HCT116 (cell line): Measurements from ENCODE around the gene TBC1D2. TPM values are rescaled to one million over a fixed set of nuclear protein-coding genes. Genes with fewer than 3 reads are reported as not detected.

Experiments
- ATAC-seq: fragments of 200-7000 bp; cut with Tn5 transposase; 2 replicates; pipeline ENCODE4 v1.9.1; 2020; ENCODE audit warnings: mild to moderate bottlenecking, moderate library complexity
- BruUV-seq: library from RNA; stranded (reverse); fragments of 400-500 nt; replicated peaks from 2 replicates; lab custom pipeline; 2021; lab: Mats Ljungman, UMichigan
- CTCF ChIA-PET: fragments of 300-600 bp; sonication (Branson Sonifier 250); formaldehyde crosslinking; loops from one replicate; lab custom pipeline; 2021; ENCODE audit warnings: antibody characterized with exemption; lab: Charles Lee
- POLR2A ChIA-PET: fragments of 300-600, 350-600 bp; sonication (Branson Sonifier 250); formaldehyde crosslinking; loops from one replicate; lab custom pipeline; 2021; ENCODE audit warnings: antibody characterized with exemption; lab: Charles Lee
- RAD21 ChIA-PET, 2 experiments: fragments of 300-600 bp; sonication (Branson Sonifier 250); formaldehyde crosslinking; loops; one replicate each; lab custom pipeline; 2023; ENCODE audit warnings: low total read pairs in 2 of 2; ENCODE audit not compliant: uncharacterized antibody in 2 of 2, unreplicated experiment in 2 of 2, low non-redundant PET in 1 of 2; lab: Charles Lee
- DNase-seq: peaks from one replicate; pipeline ENCODE4 v3.0.0-alpha.2; 2010; ENCODE audit warnings: low read depth, low spot score
- H2AFZ ChIP-seq: fragments of 200-600 bp; shearing (Covaris generic), sonication (generic); 2 replicates; pipeline ENCODE4 v1.6.1; 2017; ENCODE audit warnings: low read depth, mixed run types, mixed read lengths, antibody characterized with exemption, low read length; ENCODE audit not compliant: poor library complexity, severe bottlenecking
- H3K27ac ChIP-seq: 2 replicates; pipeline ENCODE4 v1.5.1; 2012; ENCODE audit warnings: low read depth, low read length
- H3K27me3 ChIP-seq: fragments of 200-600 bp; sonication (generic); 2 replicates; pipeline ENCODE4 v1.6.1; 2016; ENCODE audit warnings: mixed run types, low read length, mixed read lengths; ENCODE audit not compliant: insufficient read depth
- H3K36me3 ChIP-seq, 2 experiments: fragments of 200-500 bp in 1 of 2; fragments of 200-600 bp in 1 of 2; sonication (Bioruptor generic) in 1 of 2; sonication (generic) in 1 of 2; 2 replicates each; pipeline versions ENCODE4 v1.5.1 to v1.6.1; 2014 to 2016; ENCODE audit warnings: low read length in 2 of 2, inconsistent platforms in 1 of 2, mixed read lengths in 1 of 2, mixed run types in 1 of 2; ENCODE audit not compliant: insufficient read depth in 2 of 2, control insufficient read depth in 1 of 2
- H3K4me1 ChIP-seq, 2 experiments: fragments of 200-600 bp in 1 of 2; sonication (generic) in 1 of 2; 2 replicates each; pipeline versions ENCODE4 v1.5.1 to v1.6.1; 2012 to 2017; ENCODE audit warnings: low read length in 2 of 2, inconsistent platforms in 1 of 2, mild to moderate bottlenecking in 1 of 2, mixed read lengths in 1 of 2, mixed run types in 1 of 2, moderate library complexity in 1 of 2; ENCODE audit not compliant: insufficient read depth in 2 of 2, control insufficient read depth in 1 of 2
- H3K4me2 ChIP-seq: fragments of 200-600 bp; sonication (generic); 2 replicates; pipeline ENCODE4 v1.6.1; 2017; ENCODE audit warnings: mixed run types, low read length, mixed read lengths
- H3K4me3 ChIP-seq, 2 experiments: fragments of 200-600 bp in 1 of 2; sonication (generic) in 1 of 2; replicated peaks in 1 of 2; 2 replicates each; pipeline ENCODE4 v1.5.1; 2011 to 2016; ENCODE audit warnings: low read length in 2 of 2, control low read depth in 1 of 2, low read depth in 1 of 2, mild to moderate bottlenecking in 1 of 2, mixed read lengths in 1 of 2, mixed run types in 1 of 2
- H3K79me2 ChIP-seq: fragments of 200-600 bp; sonication (generic); 2 replicates; pipeline ENCODE4 v1.6.1; 2017; ENCODE audit warnings: mild to moderate bottlenecking, mixed run types, low read length, moderate library complexity, mixed read lengths; ENCODE audit not compliant: insufficient read depth
- H3K9ac ChIP-seq: fragments of 200-600 bp; sonication (generic); 2 replicates; pipeline ENCODE4 v1.6.1; 2016; ENCODE audit warnings: low read length, mixed read lengths
- H3K9me2 ChIP-seq: fragments of 200-600 bp; sonication (generic), shearing (Covaris generic); 2 replicates; pipeline ENCODE4 v1.6.1; 2017; ENCODE audit warnings: mixed run types, mild to moderate bottlenecking, moderate library complexity; ENCODE audit not compliant: insufficient read depth
- H3K9me3 ChIP-seq, 2 experiments: fragments of 200-500 bp in 1 of 2; fragments of 200-600 bp in 1 of 2; sonication (Bioruptor generic) in 1 of 2; sonication (generic) in 1 of 2; 2 replicates each; pipeline ENCODE4 v1.6.1; 2014 to 2017; ENCODE audit warnings: low read length in 2 of 2, mixed read lengths in 2 of 2, inconsistent platforms in 1 of 2, low read depth in 1 of 2, mild to moderate bottlenecking in 1 of 2, mixed run types in 1 of 2, moderate library complexity in 1 of 2; ENCODE audit not compliant: control insufficient read depth in 1 of 2, insufficient read depth in 1 of 2
- H4K20me1 ChIP-seq: fragments of 200-600 bp; sonication (generic), shearing (Covaris generic); 2 replicates; pipeline ENCODE4 v1.6.1; 2017; ENCODE audit warnings: mixed run types, mild to moderate bottlenecking, moderate library complexity; ENCODE audit not compliant: insufficient read depth
- ATF3 ChIP-seq: IDR thresholded peaks from 2 replicates; pipeline ENCODE4 v1.6.1; 2012
- CBX3 ChIP-seq: IDR thresholded peaks from 2 replicates; pipeline ENCODE4 v1.6.1; 2012; ENCODE audit warnings: low read depth
- CEBPB ChIP-seq: IDR thresholded peaks from 2 replicates; pipeline ENCODE4 v1.6.1; 2012; ENCODE audit warnings: low read depth
- EGR1 ChIP-seq: IDR thresholded peaks from 2 replicates; pipeline ENCODE4 v1.6.1; 2012; ENCODE audit warnings: low read depth
- EZH2 ChIP-seq: fragments of 200-600 bp; sonication (generic); IDR thresholded peaks from 2 replicates; pipeline ENCODE4 v1.6.1; 2017; ENCODE audit warnings: antibody characterized with exemption, mixed run types
- EZH2phosphoT487 ChIP-seq: fragments of 200-600 bp; IDR thresholded peaks from 2 replicates; pipeline ENCODE4 v1.6.1; 2018; ENCODE audit warnings: antibody characterized with exemption, borderline replicate concordance
- JUND ChIP-seq: IDR thresholded peaks from 2 replicates; pipeline ENCODE4 v1.6.1; 2012
- POLR2A ChIP-seq: IDR thresholded peaks from 2 replicates; pipeline ENCODE4 v1.7.0; 2011; ENCODE audit warnings: borderline replicate concordance; ENCODE audit not compliant: insufficient read depth, insufficient read length; ENCODE audit errors: extremely low read depth
- POLR2AphosphoS5 ChIP-seq: IDR thresholded peaks from 2 replicates; pipeline ENCODE4 v1.6.1; 2011; ENCODE audit warnings: mild to moderate bottlenecking, low read depth, low read length, moderate library complexity
- RAD21 ChIP-seq: IDR thresholded peaks from 2 replicates; pipeline ENCODE4 v1.6.1; 2012; ENCODE audit warnings: low read depth, mild to moderate bottlenecking
- SIN3A ChIP-seq: IDR thresholded peaks from 2 replicates; pipeline ENCODE4 v1.6.1; 2012; ENCODE audit warnings: low read depth
- SP1 ChIP-seq: IDR thresholded peaks from 2 replicates; pipeline ENCODE4 v1.6.1; 2012; ENCODE audit warnings: low read depth
- SRF ChIP-seq: IDR thresholded peaks from 2 replicates; pipeline ENCODE4 v1.6.1; 2012; ENCODE audit warnings: low read depth
- TCF7L2 ChIP-seq: IDR thresholded peaks from 2 replicates; pipeline ENCODE4 v1.7.0; 2011; ENCODE audit warnings: borderline replicate concordance, inconsistent platforms; ENCODE audit not compliant: insufficient read depth, insufficient read length; ENCODE audit errors: extremely low read depth
- YY1 ChIP-seq: IDR thresholded peaks from 2 replicates; pipeline ENCODE4 v1.6.1; 2011; ENCODE audit warnings: low read length, low read depth, moderate library complexity, mild to moderate bottlenecking; ENCODE audit not compliant: insufficient replicate concordance; ENCODE audit errors: extremely low read depth
- ZBTB33 ChIP-seq: IDR thresholded peaks from 2 replicates; pipeline ENCODE4 v1.6.1; 2011; ENCODE audit warnings: mild to moderate bottlenecking, low read length, moderate library complexity; ENCODE audit not compliant: insufficient replicate concordance; ENCODE audit errors: extremely low read depth
- ZFX ChIP-seq: fragments of 450-650 bp; IDR thresholded peaks from 2 replicates; pipeline ENCODE4 v1.6.1; 2017
- ZNF274 ChIP-seq: fragments of 200-500 bp; sonication (Bioruptor generic); IDR thresholded peaks from 2 replicates; pipeline ENCODE4 v1.6.1; 2014; ENCODE audit warnings: mild to moderate bottlenecking, low read depth, low read length, inconsistent platforms
- intact Hi-C: fragments of 100-400 bp; cut with micrococcal nuclease; formaldehyde crosslinking; loops from 2 replicates; pipeline ENCODE4 v1.10.0; 2022
- total RNA-seq: library from RNA; stranded (reverse); gene quantifications from one replicate; pipeline ENCODE4 v1.2.1, GENCODE V29; 2021; ENCODE audit not compliant: unreplicated experiment
- TF ChIP-seq, protein P1 (sequence below): IDR thresholded peaks from 2 replicates; pipeline ENCODE4 v1.6.1; 2012

The TBC1D2 gene
- total RNA-seq, 1 experiment from 2014 or later = 9.8 TPM

GRCh38 chr9:98201102-98201501 lies 54.3 kb downstream of the TBC1D2 start:
- DNase-seq (no peak), ATAC-seq (no peak)
- no peaks in the 10 kb centered on the region for H4K20me1 ChIP-seq
- H3K9ac ChIP-seq = no peak overlapping the region
- no peaks in the 10 kb centered on the region for H3K9me2 ChIP-seq
- H3K79me2 ChIP-seq = no peaks in the 10 kb centered on the region
- H3K27ac ChIP-seq = no peak overlapping the region
- no peak for TF ChIP-seq ZNF274
- no peak for TF ChIP-seq EZH2
- TF ChIP-seq SRF = no peak
- TF ChIP-seq, protein P1, sequence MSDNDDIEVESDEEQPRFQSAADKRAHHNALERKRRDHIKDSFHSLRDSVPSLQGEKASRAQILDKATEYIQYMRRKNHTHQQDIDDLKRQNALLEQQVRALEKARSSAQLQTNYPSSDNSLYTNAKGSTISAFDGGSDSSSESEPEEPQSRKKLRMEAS = no peak
- no peak for TF ChIP-seq POLR2AphosphoS5
- TF ChIP-seq ATF3 = no peak
- TF ChIP-seq SIN3A = no peak
- no peaks in the 10 kb centered on the region for H3K9me3 ChIP-seq
- no peaks in the 10 kb centered on the region for H3K27me3 ChIP-seq
- ChIA-PET RAD21 (no interaction called here), CTCF (no interaction called here), POLR2A (no interaction called here)
- peaks cover 0 to 4% of the 10 kb centered on the region in 2 experiments; a peak in 1 of 4 replicates for H3K4me1 ChIP-seq
- no peaks in the 10 kb centered on the region for H3K36me3 ChIP-seq
- no peak overlapping the region for H3K4me2 ChIP-seq
- H2AFZ ChIP-seq = no peak overlapping the region
- H3K4me3 ChIP-seq = no peak overlapping the region
- no TSS peak for BruUV-seq
- intact Hi-C loops = no loop called here

DNA sequence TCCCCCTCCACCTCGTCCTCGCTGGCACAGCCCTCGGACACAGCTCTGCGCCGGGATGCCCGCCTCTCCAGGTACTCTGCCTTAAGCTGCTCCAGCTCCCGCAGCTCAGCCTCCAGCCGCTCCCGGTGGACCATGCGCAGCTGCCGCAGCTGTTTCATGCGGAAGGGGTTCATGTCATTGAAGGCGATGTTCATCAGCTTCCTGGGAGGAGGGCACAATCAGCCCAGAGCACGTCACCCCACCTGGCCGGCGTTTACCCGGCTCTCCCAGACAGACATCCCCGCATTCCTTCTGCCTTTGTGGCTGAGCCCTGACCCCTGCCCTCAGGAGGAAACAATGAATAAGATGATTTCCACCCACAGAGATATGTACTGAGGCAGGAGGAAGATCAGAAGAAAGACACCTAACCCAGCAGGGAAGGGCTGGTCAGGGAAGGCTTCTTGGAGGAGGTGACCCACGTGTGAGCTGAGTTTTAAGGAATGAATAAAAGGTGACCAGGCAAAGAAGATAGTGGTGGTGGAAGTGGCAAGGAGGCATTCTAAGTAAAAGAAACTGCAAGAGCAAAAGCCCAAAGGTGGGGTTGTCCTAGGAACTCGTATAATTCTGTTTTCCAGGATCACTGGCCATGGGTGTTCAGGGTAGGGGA lies 55.9 kb downstream of the TBC1D2 start:
- H3K27me3 ChIP-seq = no peaks in the 10 kb centered on the region
- H3K9me3 ChIP-seq = no peaks in the 10 kb centered on the region
- ATAC-seq (no peak), DNase-seq (no peak)
- H3K9me2 ChIP-seq = no peaks in the 10 kb centered on the region
- ChIA-PET POLR2A (no interaction called here), CTCF (no interaction called here), RAD21 (no interaction called here)
- H3K4me3 ChIP-seq = no peak overlapping the region
- no peaks in the 10 kb centered on the region for H3K36me3 ChIP-seq
- no peak overlapping the region for H2AFZ ChIP-seq
- no peak overlapping the region for H3K9ac ChIP-seq
- intact Hi-C loops = no loop called here
- no peak overlapping the region for H3K27ac ChIP-seq
- BruUV-seq = no TSS peak
- H3K4me1 ChIP-seq = no peaks in the 10 kb centered on the region
- H3K79me2 ChIP-seq = no peaks in the 10 kb centered on the region
- H3K4me2 ChIP-seq = no peak overlapping the region
- H4K20me1 ChIP-seq = no peaks in the 10 kb centered on the region
- TF ChIP-seq RAD21 = no peak
- no peak for TF ChIP-seq POLR2A
- TF ChIP-seq JUND = no peak
- TF ChIP-seq EGR1 = no peak
- no peak for TF ChIP-seq YY1
- TF ChIP-seq ZFX = no peak
- no peak for TF ChIP-seq SRF
- TF ChIP-seq EZH2 = no peak
- TF ChIP-seq, protein P1 = no peak
- TF ChIP-seq ZBTB33 = no peak
- no peak for TF ChIP-seq ATF3
- TF ChIP-seq CEBPB = no peak
- TF ChIP-seq TCF7L2 = no peak
- no peak for TF ChIP-seq SP1
- no peak for TF ChIP-seq CBX3
- TF ChIP-seq POLR2AphosphoS5 = no peak
- TF ChIP-seq EZH2phosphoT487 = no peak
